HEK293T (cell line): Measurements from ENCODE around the gene SATB2.

ENCODE experiments used
- ARNT ChIP-seq: fragments of 450-650 bp; IDR thresholded peaks from 2 replicates; pipeline ENCODE4 v1.6.1; 2017; ENCODE audit warnings: mild to moderate bottlenecking
- FOXA1 ChIP-seq: fragments of 450-650 bp; IDR thresholded peaks from 2 replicates; pipeline ENCODE4 v1.6.1; 2016; ENCODE audit warnings: mild to moderate bottlenecking
- TARDBP ChIP-seq: fragments of 450-650 bp; IDR thresholded peaks from 2 replicates; pipeline ENCODE4 v1.6.1; 2016

- no peak for TF ChIP-seq ARNT
- TF ChIP-seq TARDBP = no peak
- no peak for TF ChIP-seq FOXA1
These were observed 9.5 kb upstream of the SATB2 start for GRCh38 chr2:199467066-199467822.
